DMS114 treated with DMSO at 0.1 percent for 48 hours (cell line): ENCODE results near the gene UCN3.

Source experiments
- DNase-seq: peaks from one replicate; lab custom pipeline; 2025; ENCODE audit not compliant: unreplicated experiment; lab: John Stamatoyannopoulos, UW

The UCN3 gene

GRCh38 chr10:5364890-5365338 lies at the start of gene UCN3:
TSS of gene UCN3 (plus strand) at chr10:5364966. CDS start at chr10:5373721, 8,755 bp downstream.
- DNase-seq: no peak

GRCh38 chr10:5317547-5318107 lies 47.1 kb upstream of the UCN3 start:
- DNase-seq: no peak

- no peak for DNase-seq
Observed at GRCh38 chr10:5318148-5318547, 46.6 kb upstream of the UCN3 start.

GRCh38 chr10:5319863-5320262 lies 44.9 kb upstream of the UCN3 start:
- no peak for DNase-seq

GRCh38 chr10:5321273-5321672 lies 43.5 kb upstream of the UCN3 start:
- no peak for DNase-seq

- no peak for DNase-seq
Observed at GRCh38 chr10:5323446-5323845, 41.3 kb upstream of the UCN3 start.

- no peak for DNase-seq
Observed at GRCh38 chr10:5325076-5325475, 39.7 kb upstream of the UCN3 start.

- DNase-seq: no peak
Observed at GRCh38 chr10:5334196-5334880, 30.4 kb upstream of the UCN3 start.

- DNase-seq: no peak
Observed at GRCh38 chr10:5338010-5338409, 26.8 kb upstream of the UCN3 start.

- no peak for DNase-seq
Observed at GRCh38 chr10:5343092-5343491, 21.7 kb upstream of the UCN3 start.

- no peak for DNase-seq
Observed at GRCh38 chr10:5343561-5343960, 21.2 kb upstream of the UCN3 start.

- no peak for DNase-seq
Observed at GRCh38 chr10:5343979-5344378, 20.8 kb upstream of the UCN3 start.

GRCh38 chr10:5344746-5345145 lies 20.0 kb upstream of the UCN3 start:
- DNase-seq: no peak

GRCh38 chr10:5346881-5347280 lies 17.9 kb upstream of the UCN3 start:
- DNase-seq: no peak

GRCh38 chr10:5349362-5349761 lies 15.4 kb upstream of the UCN3 start:
- no peak for DNase-seq

GRCh38 chr10:5354068-5354467 lies 10.7 kb upstream of the UCN3 start:
- DNase-seq: no peak

GRCh38 chr10:5355594-5356301 lies 9.0 kb upstream of the UCN3 start:
- DNase-seq: no peak

GRCh38 chr10:5356302-5356763 lies 8.4 kb upstream of the UCN3 start:
- DNase-seq: no peak

- DNase-seq: no peak
Observed at GRCh38 chr10:5360318-5360915, 4.3 kb upstream of the UCN3 start.

GRCh38 chr10:5361966-5362365 lies 2.8 kb upstream of the UCN3 start:
- no peak for DNase-seq

- DNase-seq: no peak
Observed at GRCh38 chr10:5362873-5363272, 1.9 kb upstream of the UCN3 start.

- DNase-seq: no peak
Observed at GRCh38 chr10:5364374-5364773, 392 bp upstream of the UCN3 start.
